ENCODE data around the gene MEGF11. TPM values are rescaled to one million over a fixed set of nuclear protein-coding genes. Genes with fewer than 3 reads are reported as not detected.

Gene MEGF11
- polyA plus RNA-seq, 1 of the 3 experiments (the other 2 are of a cell fraction), result not detected

GRCh38 chr15:66224946-66225345 lies 28.6 kb downstream of the MEGF11 start:
- Histone ChIP-seq H4K20me1 (ENCODE audit: insufficient read depth) (no peaks in the 10 kb centered on the region), H3K9ac (no peak overlapping the region), H3K27me3 (ENCODE audit: insufficient read depth) (no peaks in the 10 kb centered on the region; the same call in 1 of the 2 replicates), H3K27ac (ENCODE audit: low read depth in 2 of 2, low read length in 1 of 2) (no peak overlapping the region), H2AFZ (ENCODE audit: low read depth) (no peak overlapping the region), H3K4me1 (ENCODE audit: control insufficient read depth in 1 of 2, insufficient read depth in 2 of 2, low read depth in 1 of 2, low read length in 1 of 2) (peaks cover 0 to 1% of the 10 kb centered on the region in 2 experiments; a peak in 1 of 4 replicates), H3K9me2 (no peaks in the 10 kb centered on the region), H3K4me3 (ENCODE audit: low read depth in 2 of 2, low read length in 1 of 2) (no peak overlapping the region), H3K36me3 (replicated peaks in 1 of 2; ENCODE audit: control insufficient read depth in 1 of 2, insufficient read depth in 2 of 2, low read length in 1 of 2) (no peaks in the 10 kb centered on the region), H3K4me2 (no peak overlapping the region), H3F3A (replicated peaks; ENCODE audit: insufficient read depth) (no peaks in the 10 kb centered on the region), H3K79me2 (ENCODE audit: insufficient read depth) (no peaks in the 10 kb centered on the region), H3K9me3 (no peaks in the 10 kb centered on the region)
- POLR2A ChIA-PET, result no interaction called here
- no peak for DNase-seq
- no peak for TF ChIP-seq JUND (IDR thresholded peaks at IDR 0.05)
- TF ChIP-seq GABPA (IDR thresholded peaks at IDR 0.05; ENCODE audit: low read depth), result no peak
- no peak for TF ChIP-seq POLR2AphosphoS5 (IDR thresholded peaks at IDR 0.05; ENCODE audit: low read depth, low read length)
- TF ChIP-seq TCF12 (IDR thresholded peaks at IDR 0.05), result no peak
- TF ChIP-seq, protein P1, sequence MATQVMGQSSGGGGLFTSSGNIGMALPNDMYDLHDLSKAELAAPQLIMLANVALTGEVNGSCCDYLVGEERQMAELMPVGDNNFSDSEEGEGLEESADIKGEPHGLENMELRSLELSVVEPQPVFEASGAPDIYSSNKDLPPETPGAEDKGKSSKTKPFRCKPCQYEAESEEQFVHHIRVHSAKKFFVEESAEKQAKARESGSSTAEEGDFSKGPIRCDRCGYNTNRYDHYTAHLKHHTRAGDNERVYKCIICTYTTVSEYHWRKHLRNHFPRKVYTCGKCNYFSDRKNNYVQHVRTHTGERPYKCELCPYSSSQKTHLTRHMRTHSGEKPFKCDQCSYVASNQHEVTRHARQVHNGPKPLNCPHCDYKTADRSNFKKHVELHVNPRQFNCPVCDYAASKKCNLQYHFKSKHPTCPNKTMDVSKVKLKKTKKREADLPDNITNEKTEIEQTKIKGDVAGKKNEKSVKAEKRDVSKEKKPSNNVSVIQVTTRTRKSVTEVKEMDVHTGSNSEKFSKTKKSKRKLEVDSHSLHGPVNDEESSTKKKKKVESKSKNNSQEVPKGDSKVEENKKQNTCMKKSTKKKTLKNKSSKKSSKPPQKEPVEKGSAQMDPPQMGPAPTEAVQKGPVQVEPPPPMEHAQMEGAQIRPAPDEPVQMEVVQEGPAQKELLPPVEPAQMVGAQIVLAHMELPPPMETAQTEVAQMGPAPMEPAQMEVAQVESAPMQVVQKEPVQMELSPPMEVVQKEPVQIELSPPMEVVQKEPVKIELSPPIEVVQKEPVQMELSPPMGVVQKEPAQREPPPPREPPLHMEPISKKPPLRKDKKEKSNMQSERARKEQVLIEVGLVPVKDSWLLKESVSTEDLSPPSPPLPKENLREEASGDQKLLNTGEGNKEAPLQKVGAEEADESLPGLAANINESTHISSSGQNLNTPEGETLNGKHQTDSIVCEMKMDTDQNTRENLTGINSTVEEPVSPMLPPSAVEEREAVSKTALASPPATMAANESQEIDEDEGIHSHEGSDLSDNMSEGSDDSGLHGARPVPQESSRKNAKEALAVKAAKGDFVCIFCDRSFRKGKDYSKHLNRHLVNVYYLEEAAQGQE (IDR thresholded peaks at IDR 0.05; ENCODE audit: low read depth, low read length), result no peak
- no peak for TF ChIP-seq EP300 (IDR thresholded peaks at IDR 0.05; ENCODE audit: borderline replicate concordance in 1 of 2, low read depth in 1 of 2, low read length in 1 of 2)
- TF ChIP-seq, protein P2, sequence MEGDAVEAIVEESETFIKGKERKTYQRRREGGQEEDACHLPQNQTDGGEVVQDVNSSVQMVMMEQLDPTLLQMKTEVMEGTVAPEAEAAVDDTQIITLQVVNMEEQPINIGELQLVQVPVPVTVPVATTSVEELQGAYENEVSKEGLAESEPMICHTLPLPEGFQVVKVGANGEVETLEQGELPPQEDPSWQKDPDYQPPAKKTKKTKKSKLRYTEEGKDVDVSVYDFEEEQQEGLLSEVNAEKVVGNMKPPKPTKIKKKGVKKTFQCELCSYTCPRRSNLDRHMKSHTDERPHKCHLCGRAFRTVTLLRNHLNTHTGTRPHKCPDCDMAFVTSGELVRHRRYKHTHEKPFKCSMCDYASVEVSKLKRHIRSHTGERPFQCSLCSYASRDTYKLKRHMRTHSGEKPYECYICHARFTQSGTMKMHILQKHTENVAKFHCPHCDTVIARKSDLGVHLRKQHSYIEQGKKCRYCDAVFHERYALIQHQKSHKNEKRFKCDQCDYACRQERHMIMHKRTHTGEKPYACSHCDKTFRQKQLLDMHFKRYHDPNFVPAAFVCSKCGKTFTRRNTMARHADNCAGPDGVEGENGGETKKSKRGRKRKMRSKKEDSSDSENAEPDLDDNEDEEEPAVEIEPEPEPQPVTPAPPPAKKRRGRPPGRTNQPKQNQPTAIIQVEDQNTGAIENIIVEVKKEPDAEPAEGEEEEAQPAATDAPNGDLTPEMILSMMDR (IDR thresholded peaks at IDR 0.05), result no peak
- TF ChIP-seq MEF2A (IDR thresholded peaks at IDR 0.05; ENCODE audit: borderline replicate concordance, low read depth), result no peak
- TF ChIP-seq SMC3 (IDR thresholded peaks at IDR 0.05; ENCODE audit: low read depth, low read length), result no peak
- TF ChIP-seq IRF3 (IDR thresholded peaks at IDR 0.05; ENCODE audit: low read depth, low read length), result no peak
- TF ChIP-seq EZH2phosphoT487 (IDR thresholded peaks at IDR 0.05; ENCODE audit: borderline replicate concordance, low read depth), result no peak
- TF ChIP-seq CHD2 (IDR thresholded peaks at IDR 0.05; ENCODE audit: low read length, partially characterized antibody), result no peak
- CTCF ChIA-PET, result no interaction called here
- WGBS (ENCODE audit: low lambda C conversion rate), result 80% methylated on average over 4 of the region's 6 CpGs
